Stimulated activated CD8-positive, alpha-beta memory T cell treated with anti-CD3 and anti-CD28 coated beads, Interleukin-4, amount 100 ng/mL, for 4 hours (primary cell): ENCODE data around the gene DUXB.

Experiments used
- DNase-seq, 2 donors: peaks; one replicate each; pipeline ENCODE4 v3.0.0-alpha.2; 2020; ENCODE audit warnings: low read depth in 2 of 2, low spot score in 1 of 2

Gene DUXB, protein sequence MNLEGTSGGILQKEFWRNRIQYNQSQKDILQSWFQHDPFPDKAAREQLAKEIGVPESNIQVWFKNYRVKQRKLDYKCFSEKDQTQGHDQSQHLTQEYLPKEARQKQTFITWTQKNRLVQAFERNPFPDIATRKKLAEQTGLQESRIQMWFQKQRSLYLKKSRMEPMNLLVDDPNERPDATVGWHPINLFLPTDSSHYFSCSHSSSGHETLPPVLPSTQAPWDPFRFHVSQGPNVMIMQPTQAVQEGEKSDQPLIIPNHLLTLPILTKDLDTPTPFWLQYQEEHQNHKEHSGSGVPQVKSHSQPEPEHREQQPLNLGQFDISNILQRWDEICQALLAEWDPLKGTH

DNA sequence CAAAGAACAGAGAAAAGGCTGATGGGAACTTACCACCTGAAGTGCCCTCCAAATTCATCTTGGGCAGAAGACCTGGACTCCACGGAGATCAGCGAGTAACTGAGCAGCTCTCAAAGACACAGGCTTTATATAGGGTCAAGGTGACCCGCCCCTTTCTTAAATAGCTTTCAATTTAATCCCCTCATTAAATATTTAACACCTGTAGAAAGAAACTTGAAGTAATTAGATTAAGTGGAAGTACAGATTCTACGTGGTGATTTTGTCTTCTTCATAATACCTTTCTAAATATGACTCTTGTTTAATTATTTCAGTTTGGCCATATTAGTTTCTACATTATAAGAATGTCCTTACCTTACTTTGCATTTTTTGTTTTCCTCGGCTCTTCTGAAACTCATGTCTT lies at the start of gene DUXB:
Gene DUXB, minus strand, starts transcription at position 101 of the 400 bp plus-strand sequence. Its CDS starts 43 bp downstream, at position 58.
- no peak for DNase-seq

DNA sequence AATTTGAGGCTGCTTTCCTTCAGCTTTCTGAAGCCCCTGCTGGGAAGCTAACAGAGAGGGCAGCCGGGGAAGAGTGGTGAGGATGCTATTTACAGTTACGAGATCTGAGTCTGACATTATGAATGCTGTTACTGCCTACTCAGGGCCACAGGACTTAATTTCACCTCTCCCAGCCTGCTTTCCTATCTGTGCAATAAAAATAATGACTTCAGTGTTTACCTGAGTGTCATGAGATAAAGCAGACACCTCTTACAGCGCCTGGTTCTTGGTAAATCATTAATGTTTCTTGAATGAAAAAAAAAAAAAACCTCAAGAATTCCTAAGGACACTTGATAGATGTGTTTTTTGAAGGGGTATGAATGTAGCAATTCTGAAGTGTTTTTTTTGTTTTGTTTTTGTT lies 49.3 kb upstream of the DUXB start:
- DNase-seq, result no peak

DNA sequence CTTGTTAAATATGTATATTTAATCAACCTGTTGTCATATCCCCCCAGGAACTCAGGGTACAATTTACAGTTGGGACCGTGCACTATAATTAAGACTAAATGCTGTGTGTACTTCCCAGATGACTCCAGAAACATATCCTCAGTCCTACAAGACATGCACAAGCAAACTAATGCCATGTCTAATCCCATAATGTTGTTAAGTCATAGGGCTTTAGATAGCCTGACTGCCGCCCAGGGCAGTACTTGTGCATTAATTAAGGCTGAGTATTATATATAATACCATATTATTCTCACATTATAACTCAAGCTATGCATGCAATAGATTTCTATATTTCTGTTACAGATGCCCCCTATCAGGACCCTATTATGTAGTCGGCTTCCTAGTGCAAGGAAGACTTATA lies 45.1 kb upstream of the DUXB start:
- DNase-seq, result no peak

DNA sequence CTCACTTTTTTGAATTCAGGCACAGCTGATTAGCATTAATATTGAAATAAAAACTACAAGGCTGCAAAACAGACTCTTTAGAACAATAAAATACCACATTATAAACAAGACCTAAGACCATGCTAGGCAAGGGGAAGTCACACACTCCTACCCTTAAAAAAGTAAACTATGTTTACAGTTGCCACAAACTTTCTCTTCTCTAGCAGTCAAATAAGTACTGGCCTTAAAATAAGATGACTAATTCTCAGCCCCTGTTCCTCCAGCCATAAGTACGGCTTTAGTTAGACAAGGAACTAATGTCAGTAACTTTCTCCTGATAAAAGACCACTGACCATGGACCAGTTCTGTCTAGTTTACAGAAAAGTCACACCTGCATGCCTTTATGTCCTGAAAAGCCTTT lies 44.6 kb upstream of the DUXB start:
- no peak for DNase-seq

DNA sequence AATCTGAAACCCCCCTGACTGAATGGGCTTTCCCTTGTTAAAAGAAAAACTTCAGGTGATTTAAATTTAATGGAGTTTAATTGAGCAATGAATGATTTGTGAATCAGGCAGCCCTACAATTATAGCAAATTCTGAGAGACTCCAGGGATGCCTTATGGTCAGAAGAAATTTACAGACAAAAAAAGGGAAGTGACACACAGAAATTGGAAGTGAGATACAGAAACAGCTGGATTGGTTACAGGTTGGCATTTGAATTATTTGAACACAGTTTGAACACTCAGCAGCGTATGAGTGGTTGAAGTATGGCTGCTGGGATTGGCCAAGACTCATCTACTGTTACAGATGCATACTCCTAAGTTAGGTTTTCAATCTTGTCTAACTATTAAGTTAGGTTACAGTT lies 44.0 kb upstream of the DUXB start:
- DNase-seq, result no peak

DNA sequence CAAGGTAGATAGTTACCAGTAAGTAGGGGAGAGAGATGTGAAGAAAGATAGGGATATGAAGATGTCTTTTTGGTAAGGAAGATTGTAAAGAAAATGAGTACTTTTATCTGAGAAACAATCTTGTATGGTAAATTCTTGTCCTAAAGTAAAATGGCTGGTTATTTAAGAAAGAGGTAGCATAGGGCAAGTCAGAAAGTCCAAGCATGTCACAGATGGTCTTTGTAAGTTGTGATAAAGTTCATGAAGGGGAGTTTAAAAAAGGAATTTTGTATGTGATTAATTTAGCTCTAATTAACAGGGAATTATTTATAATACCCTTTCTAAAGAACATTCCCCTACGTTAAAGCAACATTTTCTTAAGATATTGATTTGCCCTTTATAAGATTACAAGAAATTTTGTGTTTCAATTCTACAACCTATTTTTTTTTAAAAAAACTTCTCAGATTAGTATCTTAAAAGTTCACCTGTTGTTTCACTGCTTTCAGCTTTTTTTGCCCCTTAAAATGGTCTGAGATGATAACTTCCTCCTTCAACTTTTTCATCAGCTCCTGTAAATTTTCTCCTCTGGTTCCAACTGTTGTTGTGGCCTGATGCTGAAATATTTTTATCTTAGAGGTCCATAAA lies 41.3 kb upstream of the DUXB start:
- DNase-seq, result no peak

DNA sequence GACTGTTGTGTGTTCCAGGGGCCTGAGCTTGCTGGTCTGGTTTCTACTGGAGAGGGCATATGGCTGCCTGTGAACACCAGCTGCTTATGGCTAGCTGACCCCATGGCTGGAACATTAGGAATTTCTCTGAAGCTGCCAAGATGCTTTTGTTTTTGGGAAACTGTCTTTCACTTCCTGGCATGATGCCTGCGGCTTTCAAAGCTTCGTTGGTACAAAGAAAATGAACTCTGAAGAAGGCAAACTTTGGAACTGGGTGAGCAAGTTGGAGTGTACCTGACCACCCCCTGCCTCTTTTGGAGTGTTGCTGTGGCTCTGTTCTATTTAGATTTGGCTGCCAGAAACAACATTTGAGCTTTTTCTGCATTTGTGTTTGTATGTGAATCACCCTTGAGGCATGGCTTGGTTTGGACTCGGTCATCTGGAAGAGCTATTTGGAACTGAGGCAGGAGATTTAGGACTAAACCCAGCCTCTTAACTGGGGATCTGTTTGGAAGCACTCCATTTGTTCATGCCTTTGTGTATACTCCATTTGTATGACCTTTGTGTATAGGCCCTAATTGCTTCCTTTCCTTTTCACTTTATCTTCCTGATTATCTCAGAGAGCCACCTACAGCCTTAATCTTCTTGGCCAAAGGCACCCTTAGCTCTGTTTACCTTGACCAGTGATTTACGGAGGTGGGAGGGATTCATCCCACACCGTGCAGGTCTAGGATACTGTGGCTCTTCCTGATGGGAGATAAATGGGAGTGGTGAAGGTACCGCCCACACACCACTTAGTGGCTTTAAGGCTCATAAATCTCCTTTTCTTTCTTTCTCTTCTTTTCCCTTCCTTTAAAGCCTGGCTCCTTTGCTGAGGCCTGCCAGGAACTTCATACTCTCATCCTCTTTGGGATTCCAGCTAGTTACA lies 32.3 kb upstream of the DUXB start:
- DNase-seq, result no peak

DNA sequence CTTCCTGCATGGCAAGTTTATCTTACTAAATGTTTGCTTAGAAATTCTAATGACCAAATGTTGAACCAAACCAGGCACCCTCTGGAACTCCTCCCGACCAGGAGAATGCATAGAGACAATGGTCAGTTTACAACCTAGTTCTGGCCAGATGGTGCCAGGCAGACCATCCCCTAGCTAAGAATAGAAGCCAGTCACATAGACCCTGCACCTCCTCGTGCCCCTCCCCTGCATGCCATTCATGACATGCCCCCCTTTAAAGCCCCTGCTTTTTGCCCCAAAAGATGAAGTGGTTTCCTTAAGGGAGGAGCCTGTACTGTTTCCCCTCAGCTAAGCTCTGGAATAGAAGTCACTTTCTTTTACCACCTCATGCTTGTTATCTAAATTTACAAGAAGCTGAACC lies 31.6 kb upstream of the DUXB start:
- DNase-seq, result no peak

DNA sequence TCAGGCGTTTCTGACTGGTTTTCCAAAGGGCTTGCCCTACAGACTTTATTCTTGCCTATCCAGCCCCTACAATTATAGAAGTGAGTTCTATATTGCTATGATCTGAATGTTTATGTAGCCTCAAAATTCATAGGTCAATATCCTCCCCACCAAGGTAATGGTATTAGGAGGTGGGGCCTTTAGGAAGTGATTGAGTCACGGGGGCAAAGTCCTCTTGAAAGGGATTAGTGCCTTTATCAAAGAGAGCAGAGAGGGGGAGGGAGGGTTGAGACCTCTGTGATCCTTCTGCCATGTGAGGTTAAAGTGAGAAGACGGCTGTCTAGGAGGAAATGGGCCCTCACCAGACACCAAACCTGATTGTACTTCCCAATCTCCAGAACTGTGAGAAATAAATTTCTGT lies 26.0 kb upstream of the DUXB start:
- no peak for DNase-seq

DNA sequence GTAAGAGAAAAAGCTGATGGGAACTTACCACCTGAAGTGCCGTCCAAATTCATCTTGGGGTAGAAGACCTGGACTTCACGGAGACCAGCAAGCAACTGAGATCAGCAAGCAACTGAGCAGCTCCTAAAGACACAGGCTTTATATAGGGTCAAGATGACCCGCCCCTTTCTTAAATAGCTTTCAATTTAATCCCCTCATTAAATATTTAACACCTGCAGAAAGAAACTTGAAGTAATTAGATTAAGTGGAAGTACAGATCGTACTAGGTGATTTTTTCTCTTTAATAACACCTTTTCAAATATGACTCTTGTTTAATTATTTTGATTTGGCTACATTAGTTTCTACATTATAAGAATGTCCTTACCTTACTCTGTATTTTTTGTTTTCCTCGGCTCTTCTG lies 25.1 kb upstream of the DUXB start, which contains the start of gene CPHXL:
Gene CPHXL, minus strand, starts transcription at position 101 of the 400 bp plus-strand sequence. Its CDS starts 48 bp downstream, at position 53.
- no peak for DNase-seq

DNA sequence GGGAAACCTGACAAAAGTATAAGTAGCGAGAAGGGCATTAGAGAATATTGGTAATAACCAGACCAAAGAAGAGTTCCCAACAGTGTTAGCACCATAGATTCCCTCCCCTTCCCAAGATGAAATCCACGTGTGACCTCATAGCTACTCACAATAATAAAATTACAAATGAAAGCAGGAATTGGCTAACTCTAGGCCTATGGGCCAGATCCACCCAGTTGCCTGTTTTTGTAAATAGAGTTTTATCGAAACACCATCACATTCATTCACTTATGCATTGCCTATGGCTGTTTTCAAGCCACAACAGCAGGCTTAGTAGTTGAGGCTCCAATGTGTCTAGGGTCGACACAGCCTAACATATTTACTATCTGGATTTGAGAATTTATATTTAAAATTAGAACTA lies 17.2 kb upstream of the DUXB start:
- DNase-seq, result no peak

DNA sequence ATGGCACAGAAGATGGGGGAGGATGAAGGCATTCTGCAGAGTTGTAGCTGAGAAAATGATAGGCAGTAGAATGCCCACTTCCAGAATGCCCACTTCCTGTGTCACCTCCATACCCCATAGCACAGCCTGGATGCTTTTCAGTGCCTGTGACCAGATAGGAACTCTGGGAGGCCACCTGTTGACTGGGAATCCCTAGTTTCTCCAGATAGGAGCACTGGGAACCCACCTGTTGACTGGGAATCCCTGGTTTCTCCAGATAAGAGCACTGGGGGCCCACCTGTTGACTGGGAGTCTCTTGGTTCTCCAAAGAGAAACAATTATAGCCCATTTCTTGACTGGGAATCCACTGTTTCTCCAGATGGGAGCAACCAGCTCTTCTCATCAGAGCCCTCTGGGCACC lies 13.4 kb upstream of the DUXB start:
- no peak for DNase-seq

DNA sequence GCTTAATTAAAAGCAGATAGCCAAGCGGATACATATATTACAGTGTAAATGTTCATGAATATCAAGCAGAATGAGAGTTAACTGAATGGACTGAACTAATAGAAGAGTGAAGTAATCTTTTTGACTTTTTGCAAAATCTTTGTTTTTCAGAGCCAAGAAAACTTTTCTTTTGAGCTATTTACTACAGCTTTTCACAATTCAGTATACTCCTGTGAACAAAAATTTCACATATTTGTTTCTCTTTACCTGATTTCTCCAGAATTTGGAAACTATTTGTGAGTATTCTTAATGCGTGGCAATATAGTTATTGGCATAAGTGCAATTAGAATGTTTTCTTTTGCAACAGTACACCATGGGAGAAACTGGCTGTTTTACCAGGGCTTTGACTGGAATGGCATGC lies 9.1 kb upstream of the DUXB start:
- no peak for DNase-seq

DNA sequence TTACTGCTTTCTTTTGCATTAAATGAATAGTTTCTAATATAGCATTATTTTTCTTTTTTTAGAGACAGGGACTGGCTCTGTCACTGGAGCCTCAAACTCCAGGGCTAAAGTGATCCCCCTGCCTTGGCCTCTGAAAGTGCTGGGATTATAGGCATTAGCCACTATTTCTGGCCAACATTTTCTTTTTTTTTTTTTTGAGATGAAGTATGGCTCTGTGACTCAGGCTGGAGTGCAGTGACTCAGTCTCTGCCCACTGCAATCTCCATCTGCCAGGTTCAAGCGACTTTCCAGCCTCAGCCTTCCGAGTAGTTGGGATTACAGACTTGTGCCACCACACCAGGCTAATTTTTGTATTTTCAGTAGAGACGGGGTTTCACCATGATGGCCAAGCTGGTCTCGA lies 2.0 kb upstream of the DUXB start:
- DNase-seq, result no peak

DNA sequence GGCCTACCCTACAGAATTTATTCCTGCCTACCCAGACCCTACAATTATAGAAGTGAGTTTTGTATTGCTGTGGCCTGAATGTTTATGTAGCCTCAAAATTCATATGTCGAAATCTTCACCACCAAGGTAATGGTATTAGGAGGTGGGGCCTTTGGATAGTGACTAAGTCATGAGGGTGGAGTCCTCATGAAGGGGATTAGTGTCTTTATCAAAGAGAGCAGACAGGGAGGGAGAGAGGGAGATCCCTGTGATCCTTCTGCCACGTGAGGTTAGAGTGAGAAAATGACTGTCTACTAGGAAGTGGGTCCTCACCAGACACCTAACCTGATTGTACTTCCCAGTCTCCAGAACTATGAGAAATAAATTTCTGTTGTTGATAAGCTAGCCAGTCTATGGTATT lies 981 bp upstream of the DUXB start:
- no peak for DNase-seq

DNA sequence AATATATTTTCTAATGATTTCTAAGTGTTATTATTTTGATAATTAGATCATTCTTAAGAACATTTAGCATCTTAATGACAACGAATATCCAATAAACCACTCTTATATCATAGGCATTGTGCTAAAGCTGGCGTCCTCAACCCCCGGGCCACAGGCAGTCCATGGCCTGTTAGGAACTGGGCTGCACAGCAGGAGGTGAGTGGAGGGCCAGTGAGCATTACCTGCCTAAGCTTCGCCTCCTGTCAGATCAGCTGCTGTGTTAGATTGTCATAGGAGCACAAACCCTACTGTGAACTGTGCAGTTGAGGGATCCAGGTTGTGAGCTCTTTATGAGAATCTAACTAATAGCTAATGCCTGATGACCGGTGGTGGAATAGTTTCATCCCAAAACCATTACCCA lies 3.7 kb downstream of the DUXB start:
- no peak for DNase-seq

DNA sequence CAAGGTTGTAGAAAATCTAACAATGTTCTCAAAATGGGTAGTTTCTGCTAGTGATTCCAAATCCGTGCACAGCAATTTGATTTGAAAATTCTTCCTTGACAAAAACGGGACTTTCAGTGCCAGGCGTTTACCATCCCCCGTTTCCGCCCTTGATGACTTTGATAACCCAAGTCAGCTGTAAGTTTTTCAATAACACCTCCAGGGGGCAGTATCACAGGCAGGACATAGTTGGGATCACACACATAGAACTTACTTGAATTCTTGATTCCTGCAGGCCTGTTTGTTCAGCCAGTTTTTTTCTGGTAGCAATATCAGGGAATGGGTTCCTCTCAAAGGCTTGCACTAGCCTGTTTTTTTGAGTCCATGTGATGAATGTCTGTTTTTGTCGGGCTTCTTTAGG lies 5.6 kb downstream of the DUXB start:
- DNase-seq, result no peak

DNA sequence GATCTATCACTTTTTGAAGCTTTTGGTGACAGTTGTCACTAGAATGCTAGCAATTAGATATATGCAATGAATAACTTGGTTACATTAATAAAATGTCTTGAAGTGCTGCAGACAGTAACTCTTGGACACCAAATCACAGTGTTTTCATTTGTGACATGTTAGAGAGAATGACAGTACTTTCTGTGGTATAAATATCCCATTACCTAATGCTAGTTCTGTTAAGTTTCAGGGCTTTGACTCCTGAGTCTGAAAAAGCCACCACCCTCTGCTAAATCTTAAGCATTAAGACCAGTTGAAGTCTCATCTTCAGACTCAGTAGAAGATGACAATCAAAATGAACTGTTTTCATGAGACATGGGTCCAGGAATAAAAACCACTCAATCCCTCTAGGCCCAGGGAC lies 13.9 kb downstream of the DUXB start:
- no peak for DNase-seq

DNA sequence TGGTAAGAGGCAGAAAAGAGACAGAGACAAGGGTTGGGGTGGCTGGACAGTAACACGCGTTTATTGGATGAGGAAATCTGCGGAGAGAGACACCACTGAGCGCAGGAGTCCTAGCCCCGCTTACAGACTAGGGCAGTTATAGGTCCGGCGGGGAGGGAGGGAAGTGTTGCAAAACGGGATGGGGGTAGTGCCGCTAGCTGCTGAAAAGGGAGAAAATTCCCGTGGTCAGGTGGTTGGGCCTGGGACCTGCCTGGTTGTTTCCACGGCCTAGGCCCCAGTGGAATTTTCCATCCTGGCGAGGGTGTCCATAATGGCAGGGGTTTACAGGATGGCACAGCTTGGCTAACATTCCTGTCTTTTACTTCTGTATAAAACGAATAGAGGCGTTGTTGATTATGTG lies 19.0 kb downstream of the DUXB start:
- DNase-seq, result no peak

DNA sequence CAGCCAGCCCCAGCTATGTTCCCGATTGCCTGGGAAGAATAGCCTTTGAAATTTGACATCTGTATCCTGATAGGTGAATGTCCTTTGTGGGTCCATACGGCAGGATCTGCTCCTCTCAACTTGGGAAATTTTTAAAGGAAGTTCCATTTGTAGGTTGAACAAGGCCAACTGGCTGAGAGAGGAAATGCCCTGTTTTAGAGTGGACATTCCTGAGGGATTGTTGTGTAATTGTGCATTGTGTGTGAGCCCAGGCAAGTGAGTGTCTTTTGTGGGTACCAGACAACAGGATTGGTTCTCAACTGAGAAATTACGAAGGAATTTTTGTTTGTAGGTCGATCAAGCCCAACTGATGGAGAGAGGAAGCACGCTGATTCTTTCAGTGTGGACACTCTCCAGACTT lies 21.9 kb downstream of the DUXB start:
- no peak for DNase-seq

DNA sequence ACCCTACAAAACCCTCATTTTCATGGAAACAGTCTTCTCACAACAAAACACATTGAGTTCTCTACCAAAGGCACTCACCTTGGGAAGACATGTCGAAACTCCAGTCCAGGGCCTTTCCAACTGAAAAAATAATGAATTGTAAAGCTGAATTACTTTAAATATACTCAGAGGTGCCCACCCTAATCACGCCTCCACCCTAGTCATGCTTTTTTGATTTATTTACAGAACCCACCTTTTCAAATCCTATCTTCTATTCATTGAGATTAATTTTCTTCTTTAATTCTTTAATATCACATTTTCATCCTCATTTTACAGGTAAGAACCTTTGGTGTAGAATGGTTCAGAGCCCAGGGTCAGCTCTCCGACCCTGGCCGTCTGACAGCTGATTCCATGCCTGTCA lies 24.4 kb downstream of the DUXB start, which contains the start of gene CPHXL2:
Gene CPHXL2, minus strand, starts transcription at position 101 of the 400 bp plus-strand sequence. Its CDS starts 10 bp downstream, at position 91.
- no peak for DNase-seq

DNA sequence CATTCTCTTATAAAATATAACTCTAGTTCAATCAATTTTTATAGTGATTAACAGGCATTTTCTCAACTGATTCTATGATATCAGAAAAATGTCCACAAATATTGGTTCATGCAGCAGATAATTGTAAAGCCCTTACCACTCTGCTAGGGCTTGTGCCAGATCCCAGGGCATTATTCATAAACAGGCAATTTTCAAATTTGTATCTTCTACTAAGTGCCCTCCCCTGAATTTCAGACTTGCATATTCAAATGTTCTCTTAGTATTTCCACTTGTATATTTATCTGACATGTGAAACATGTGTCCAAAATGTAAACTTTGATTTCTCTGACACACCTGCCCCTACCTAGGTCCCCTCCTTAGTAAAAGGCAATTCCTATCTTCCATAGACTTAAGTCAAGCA lies 33.8 kb downstream of the DUXB start:
- DNase-seq, result no peak
